Stomach (tissue), 9 donors: ENCODE measurements around the gene OMG. TPM values are rescaled to one million over a fixed set of nuclear protein-coding genes. Genes with fewer than 3 reads are reported as not detected.
"Not testable (repeated sequence)": the region's sequence is repeated elsewhere in the genome, so short reads cannot be mapped to it uniquely, and the experiment has no call there.

Source experiments
- DNase-seq, 2 donors: peaks; one replicate each; pipeline versions ENCODE4 v3.0.0 to v3.0.0-alpha.2; 2013 to 2019
- H3K27ac ChIP-seq, 5 donors: fragments of 200-600 bp in 4 of 5; sonication (generic) in 4 of 5; one replicate each; pipeline ENCODE4 v1.5.1; 2013 to 2019; ENCODE audit warnings: mild to moderate bottlenecking in 1 of 5, moderate library complexity in 1 of 5
- H3K27me3 ChIP-seq, 3 donors: fragments of 200-600 bp; sonication (generic); one replicate each; pipeline ENCODE4 v1.5.1; 2017 to 2019; ENCODE audit warnings: mixed run types in 1 of 3
- H3K36me3 ChIP-seq, 4 donors: fragments of 200-600 bp; sonication (generic); 1 replicate in 3 of 4; 2 replicates in 1 of 4; pipeline ENCODE4 v1.5.1; 2016 to 2019
- H3K4me1 ChIP-seq, 4 donors: fragments of 200-600 bp; sonication (generic); one replicate each; pipeline ENCODE4 v1.5.1; 2016 to 2019
- H3K4me3 ChIP-seq, 4 donors: fragments of 200-600 bp; sonication (generic) in 3 of 4; one replicate each; pipeline ENCODE4 v1.5.1; 2016 to 2019; ENCODE audit warnings: mild to moderate bottlenecking in 1 of 4
- H3K9me3 ChIP-seq, 4 donors: fragments of 200-600 bp; sonication (generic); one replicate each; pipeline ENCODE4 v1.5.1; 2016 to 2019
- CTCF ChIP-seq, 7 experiments: fragments of 450-650 bp in 4 of 7; fragments of 200-600 bp in 3 of 7; sonication (generic) in 3 of 7; IDR thresholded peaks; one replicate each; pipeline ENCODE4 v1.5.1; 2016 to 2019; ENCODE audit warnings: antibody characterized with exemption in 7 of 7, control low read depth in 2 of 7, mild to moderate bottlenecking in 1 of 7
- EP300 ChIP-seq: sonication (generic); formaldehyde crosslinking; IDR thresholded peaks from one replicate; pipeline ENCODE4 v1.6.1; 2017; ENCODE audit warnings: antibody characterized with exemption
- POLR2A ChIP-seq, 4 donors: fragments of 450-650 bp; IDR thresholded peaks; one replicate each; pipeline ENCODE4 v1.6.1; 2016; ENCODE audit warnings: antibody characterized with exemption in 4 of 4, control low read depth in 2 of 4, mild to moderate bottlenecking in 1 of 4, moderate library complexity in 1 of 4
- POLR2AphosphoS5 ChIP-seq, 3 donors: sonication (generic); formaldehyde crosslinking; IDR thresholded peaks; one replicate each; pipeline ENCODE4 v1.6.1; 2016; ENCODE audit warnings: antibody characterized with exemption in 3 of 3
- WGBS, 5 donors: extraction: QIAGEN DNeasy Blood & Tissue Kit in 3 of 5; methylation state at CpG; one replicate each; pipeline versions ENCODE4 v1.1.5 to v1.1.7; 2013 to 2018; 5-methylcytosine and 5-hydroxymethylcytosine counted together
- intact Hi-C: fragments of 100-400 bp; cut with DNase I; formaldehyde crosslinking; loops from one replicate; pipeline ENCODE4 v1.15.1; 2023; ENCODE audit warnings: low total_unique reads
- polyA plus RNA-seq, 3 donors: library from polyadenylated mRNA; stranded (reverse); fragments of 200-250 nt; gene quantifications; one replicate each; pipeline ENCODE4 v1.2.3, GENCODE V29; 2013
- total RNA-seq, 5 donors: library from RNA; depleted of rRNA; stranded (reverse); fragments of >200 nt; gene quantifications; one replicate each; pipeline versions ENCODE4 v1.1.0 to v1.2.3, GENCODE V29; 2014 to 2016
- donor health status: healthy with polysubstance abuse.
- donor health status: Bipolar disorder and iron deficiency.
- donor health status: healthy.

The OMG gene
- total and polyA plus RNA-seq, 8 donors, result 0.50 to 5.7 (median 1.1) TPM; not detected in 4

DNA sequence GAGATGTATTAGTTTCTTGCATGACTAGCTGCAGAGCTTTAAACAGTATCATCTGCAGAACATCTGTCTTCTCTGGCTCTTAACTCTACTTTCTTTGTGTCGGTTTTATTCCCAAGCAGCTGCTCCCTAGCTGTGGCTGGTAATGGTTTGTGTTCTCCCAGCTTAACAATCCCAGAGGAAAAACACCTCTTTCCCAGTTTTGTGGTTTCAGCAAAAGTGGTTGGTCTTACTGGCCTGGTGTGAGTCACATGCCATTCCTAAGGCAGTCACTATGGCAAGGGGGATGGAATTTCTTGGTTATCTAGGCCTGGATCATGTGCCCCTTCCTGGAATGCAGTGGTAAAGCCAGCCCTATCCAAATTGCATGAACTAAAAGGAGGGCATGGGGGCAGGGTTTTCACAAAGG is 27.5 kb downstream of the OMG start:
- WGBS, 5 donors, result 32 to 65% (median 53%) methylated on average over 1 of the region's 1 CpG
- Histone ChIP-seq H3K27me3 (no peaks in the 10 kb centered on the region), H3K9me3 (no peaks in the 10 kb centered on the region), H3K36me3 (peaks cover 0 to 57% (median 38%) of the 10 kb centered on the region in 4 donors), H3K4me3 (no peak overlapping the region), H3K4me1 (peaks cover 0 to 37% (median 14%) of the 10 kb centered on the region in 4 donors), H3K27ac (no peak overlapping the region)
- intact Hi-C loops, result no loop called here
- TF ChIP-seq CTCF (IDR thresholded peaks at IDR 0.05) (no peak), EP300 (no peak), POLR2A (IDR thresholded peaks at IDR 0.05) (no peak), POLR2AphosphoS5 (IDR thresholded peaks at IDR 0.05) (no peak)
- peak in 1 of 2 donors; percentile 23 for DNase-seq

DNA sequence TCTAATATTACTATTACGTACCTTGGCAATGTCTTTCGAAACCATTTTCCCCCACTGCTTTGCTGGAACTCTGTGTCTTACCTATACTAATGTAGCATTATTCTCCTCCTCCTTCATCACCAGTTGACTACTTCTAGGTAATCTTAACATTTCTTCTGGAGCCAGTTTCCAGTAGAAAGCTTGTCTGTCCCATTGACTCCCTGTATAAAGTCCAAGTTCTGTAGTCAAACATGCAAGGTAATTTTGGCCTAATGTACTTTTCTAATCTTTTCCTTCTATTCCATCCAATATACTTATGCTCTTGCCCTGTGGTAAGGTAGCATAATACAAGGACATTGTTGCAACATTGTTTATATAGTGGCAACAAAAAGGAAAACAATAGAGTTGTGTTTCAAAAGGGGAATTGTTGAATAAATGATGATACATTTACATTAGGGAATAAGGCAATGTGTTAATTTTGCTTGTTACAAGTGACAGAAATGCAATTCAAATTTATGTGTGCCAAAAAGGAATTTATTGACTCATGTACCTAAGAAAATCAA is 27.9 kb downstream of the OMG start:
- Histone ChIP-seq H3K27me3 (no peaks in the 10 kb centered on the region), H3K4me1 (peaks cover 0 to 33% (median 12%) of the 10 kb centered on the region in 4 donors), H3K4me3 (no peak overlapping the region), H3K9me3 (no peaks in the 10 kb centered on the region), H3K27ac (no peak overlapping the region), H3K36me3 (peaks cover 0 to 57% (median 38%) of the 10 kb centered on the region in 4 donors)
- WGBS, 5 donors, result 90 to 99% (median 94%) methylated on average over 2 of the region's 2 CpGs
- TF ChIP-seq POLR2A (IDR thresholded peaks at IDR 0.05) (no peak), EP300 (no peak), POLR2AphosphoS5 (IDR thresholded peaks at IDR 0.05) (no peak), CTCF (IDR thresholded peaks at IDR 0.05) (no peak)
- DNase-seq, result no peak
- intact Hi-C loops, result no loop called here

- peaks cover 0 to 72% (median 51%) of the 10 kb centered on the region in 4 donors for H3K36me3 ChIP-seq
- H3K4me1 ChIP-seq, result peaks cover 0 to 17% (median 8%) of the 10 kb centered on the region in 4 donors
- 82 to 97% (median 93%) methylated on average over 2 of the region's 2 CpGs for WGBS, 5 donors
- no peak for TF ChIP-seq EP300
- TF ChIP-seq POLR2AphosphoS5 (IDR thresholded peaks at IDR 0.05), result no peak
- TF ChIP-seq POLR2A (IDR thresholded peaks at IDR 0.05), result no peak
- TF ChIP-seq CTCF (IDR thresholded peaks at IDR 0.05), result no peak
- H3K4me3 ChIP-seq, result no peak overlapping the region
- DNase-seq, result no peak
- H3K27me3 ChIP-seq, result no peaks in the 10 kb centered on the region
- no peaks in the 10 kb centered on the region for H3K9me3 ChIP-seq
- no peak overlapping the region for H3K27ac ChIP-seq
- intact Hi-C loops, result no loop called here
Observed at GRCh38 chr17:31266042-31266441, 31.0 kb downstream of the OMG start.

- H3K27me3 ChIP-seq, H3K27ac ChIP-seq, H3K4me1 ChIP-seq, intact Hi-C loops, H3K4me3 ChIP-seq, DNase-seq, H3K9me3 ChIP-seq: not testable (repeated sequence)
- H3K36me3 ChIP-seq, result peaks cover 0 to 78% (median 64%) of the 10 kb centered on the region in 4 donors
- WGBS, 5 donors, result 89 to 100% (median 100%) methylated on average over 1 of the region's 1 CpG
Observed at GRCh38 chr17:31262923-31263322, 34.1 kb downstream of the OMG start.

GRCh38 chr17:31261601-31262000 is 35.4 kb downstream of the OMG start:
- intact Hi-C loops, result no loop called here
- Histone ChIP-seq H3K4me3 (no peak overlapping the region), H3K27ac (no peak overlapping the region), H3K36me3 (peaks cover 0 to 65% (median 56%) of the 10 kb centered on the region in 4 donors), H3K9me3 (no peaks in the 10 kb centered on the region), H3K4me1 (no peaks in the 10 kb centered on the region), H3K27me3 (no peaks in the 10 kb centered on the region)
- 40 to 61% (median 56%) methylated on average over 1 of the region's 1 CpG for WGBS, 5 donors
- TF ChIP-seq EP300, result no peak
- no peak for TF ChIP-seq POLR2A (IDR thresholded peaks at IDR 0.05)
- no peak for TF ChIP-seq POLR2AphosphoS5 (IDR thresholded peaks at IDR 0.05)
- no peak for TF ChIP-seq CTCF (IDR thresholded peaks at IDR 0.05)
- DNase-seq, result no peak
